Keratinocyte (primary cell): Measurements from ENCODE around the gene WTAP. TPM values are rescaled to one million over a fixed set of nuclear protein-coding genes. Genes with fewer than 3 reads are reported as not detected.

Experiments
- DNase-seq: peaks from one replicate; pipeline ENCODE4 v3.0.0-alpha.2; 2011; ENCODE audit warnings: low read depth, missing footprints, low spot score
- FAIRE-seq: peaks from 2 replicates; lab custom pipeline; 2011; peaks lifted over from hg19 to GRCh38; lab: Jason Lieb, UNC
- H2AFZ ChIP-seq: 2 replicates; pipeline ENCODE4 v1.6.0; 2012; ENCODE audit warnings: low read length, control low read depth, inconsistent platforms; ENCODE audit not compliant: control insufficient read depth
- H3K27ac ChIP-seq: 2 replicates; pipeline ENCODE4 v1.5.1; 2011; ENCODE audit warnings: low read length; ENCODE audit not compliant: control insufficient read depth, insufficient read depth
- H3K27me3 ChIP-seq: 3 replicates; pipeline ENCODE4 v1.6.0; 2011; ENCODE audit warnings: low read length; ENCODE audit not compliant: control insufficient read depth, insufficient read depth; ENCODE audit errors: extremely low read depth
- H3K36me3 ChIP-seq, 2 experiments: 2 replicates in 1 of 2; 3 replicates in 1 of 2; pipeline ENCODE4 v1.5.1; 2011; ENCODE audit warnings: low read length in 2 of 2, mild to moderate bottlenecking in 1 of 2; ENCODE audit not compliant: control insufficient read depth in 2 of 2, insufficient read depth in 2 of 2; ENCODE audit errors: extremely low read depth in 1 of 2
- H3K4me1 ChIP-seq: 3 replicates; pipeline ENCODE4 v1.5.1; 2011; ENCODE audit warnings: low read length; ENCODE audit not compliant: control insufficient read depth, insufficient read depth; ENCODE audit errors: extremely low read depth
- H3K4me2 ChIP-seq: 3 replicates; pipeline ENCODE4 v1.6.0; 2011; ENCODE audit warnings: low read depth, low read length; ENCODE audit not compliant: control insufficient read depth, insufficient read depth; ENCODE audit errors: extremely low read depth
- H3K4me3 ChIP-seq, 3 experiments: fragments of 200-600 bp in 1 of 3; sonication (generic) in 1 of 3; 2 replicates in 2 of 3; 3 replicates in 1 of 3; pipeline ENCODE4 v1.5.1; 2011 to 2016; ENCODE audit warnings: low read length in 3 of 3, mild to moderate bottlenecking in 3 of 3, control low read depth in 2 of 3, inconsistent platforms in 1 of 3, low read depth in 1 of 3, mixed read lengths in 1 of 3, mixed run types in 1 of 3, moderate library complexity in 1 of 3; ENCODE audit not compliant: control insufficient read depth in 2 of 3, insufficient read depth in 2 of 3; ENCODE audit errors: extremely low read depth in 1 of 3
- H3K79me2 ChIP-seq: 2 replicates; pipeline ENCODE4 v1.6.0; 2012; ENCODE audit warnings: low read length; ENCODE audit not compliant: control insufficient read depth, insufficient read depth
- H3K9ac ChIP-seq: 3 replicates; pipeline ENCODE4 v1.6.0; 2011; ENCODE audit warnings: low read length; ENCODE audit not compliant: control insufficient read depth, insufficient read depth; ENCODE audit errors: extremely low read depth
- H3K9me1 ChIP-seq: 3 replicates; pipeline ENCODE4 v1.6.0; 2011; ENCODE audit warnings: low read length; ENCODE audit not compliant: control insufficient read depth, insufficient read depth; ENCODE audit errors: extremely low read depth
- H3K9me3 ChIP-seq: 2 replicates; pipeline ENCODE4 v1.5.1; 2012; ENCODE audit warnings: low read depth, low read length; ENCODE audit not compliant: control insufficient read depth
- H4K20me1 ChIP-seq: 3 replicates; pipeline ENCODE4 v1.6.0; 2011; ENCODE audit warnings: low read length; ENCODE audit not compliant: control insufficient read depth, insufficient read depth; ENCODE audit errors: extremely low read depth
- CTCF ChIP-seq, 3 experiments: IDR thresholded peaks in 1 of 3; conservative IDR thresholded peaks in 1 of 3; optimal IDR thresholded peaks in 1 of 3; 2 replicates in 2 of 3; 3 replicates in 1 of 3; pipeline versions ENCODE3 to v1.5.1; 2011; ENCODE audit warnings: low read length in 3 of 3, mild to moderate bottlenecking in 3 of 3, moderate library complexity in 2 of 3, control low read depth in 1 of 3, inconsistent platforms in 1 of 3; ENCODE audit not compliant: insufficient read depth in 2 of 3; ENCODE audit errors: extremely low read depth in 1 of 3
- EZH2 ChIP-seq: IDR thresholded peaks from one replicate; pipeline ENCODE4 v1.6.1; 2012; ENCODE audit warnings: inconsistent platforms, mild to moderate bottlenecking, low read length, moderate library complexity
- dilution Hi-C: fragments of 300-500 bp; cut with MboI; formaldehyde crosslinking; loops from one replicate; pipeline ENCODE4 v1.7.0; 2020; ENCODE audit warnings: low sequenced_read_pairs; ENCODE audit not compliant: extremely low pct_ligation_motif_present
- polyA plus RNA-seq, 5 experiments: library from polyadenylated mRNA; depleted of rRNA in 3 of 5; stranded (reverse) in 3 of 5; stranded (forward) in 1 of 5; unstranded in 1 of 5; fragments of >200 nt; gene quantifications; 1 replicate in 1 of 5; 2 replicates in 3 of 5; 3 replicates in 1 of 5; pipeline versions ENCODE4 v1.2.1 to v1.2.3, GENCODE V29; 2011 to 2012; ENCODE audit warnings: missing spikeins in 2 of 5, low read depth in 1 of 5, low replicate concordance in 1 of 5

The WTAP gene
- polyA plus RNA-seq, 1 donor (not counting 4 experiments of a cell fraction or from before 2014, with no cell fraction given): 40.2 TPM

- no peaks in the 10 kb centered on the region for H3K27me3 ChIP-seq
- TF ChIP-seq CTCF (optimal IDR thresholded peaks at IDR 0.05 in 1 of 3, IDR thresholded peaks at IDR 0.05 in 1 of 3, conservative IDR thresholded peaks at IDR 0.05 in 1 of 3; ENCODE audit: extremely low read depth in 1 of 3, insufficient read depth in 2 of 3, low read length in 3 of 3) (no peak), EZH2 (no peak)
- H3K36me3 ChIP-seq: no peaks in the 10 kb centered on the region
- H3K79me2 ChIP-seq: no peaks in the 10 kb centered on the region
- no peak overlapping the region for H3K9ac ChIP-seq
- dilution Hi-C loops: no loop called here
- no peaks in the 10 kb centered on the region for H4K20me1 ChIP-seq
- no peaks in the 10 kb centered on the region for H3K9me3 ChIP-seq
- DNase-seq (no peak), FAIRE-seq (no peak)
- H3K4me3 ChIP-seq: no peak overlapping the region
- no peak overlapping the region for H3K27ac ChIP-seq
- no peak overlapping the region for H3K4me2 ChIP-seq
- H2AFZ ChIP-seq: no peak overlapping the region
- peaks cover 12% of the 10 kb centered on the region for H3K4me1 ChIP-seq
- H3K9me1 ChIP-seq: no peaks in the 10 kb centered on the region
These were observed 12.1 kb upstream of the WTAP start for GRCh38 chr6:159715166-159715565.

- no peaks in the 10 kb centered on the region for H3K9me1 ChIP-seq
- H3K79me2 ChIP-seq: no peaks in the 10 kb centered on the region
- H3K27ac ChIP-seq: peak overlapping the region; percentile 73
- H2AFZ ChIP-seq: no peak overlapping the region
- FAIRE-seq (no peak), DNase-seq (no peak)
- TF ChIP-seq EZH2 (no peak), CTCF (optimal IDR thresholded peaks at IDR 0.05 in 1 of 3, IDR thresholded peaks at IDR 0.05 in 1 of 3, conservative IDR thresholded peaks at IDR 0.05 in 1 of 3; ENCODE audit: extremely low read depth in 1 of 3, insufficient read depth in 2 of 3, low read length in 3 of 3) (no peak)
- H3K4me2 ChIP-seq: no peak overlapping the region
- no peaks in the 10 kb centered on the region for H3K9me3 ChIP-seq
- H3K4me3 ChIP-seq: no peak overlapping the region
- H3K27me3 ChIP-seq: no peaks in the 10 kb centered on the region
- no peaks in the 10 kb centered on the region for H4K20me1 ChIP-seq
- no peak overlapping the region for H3K9ac ChIP-seq
- dilution Hi-C loops: no loop called here
- no peaks in the 10 kb centered on the region for H3K36me3 ChIP-seq
- H3K4me1 ChIP-seq: peaks cover 12% of the 10 kb centered on the region
These were observed 11.7 kb upstream of the WTAP start for GRCh38 chr6:159715605-159716004.
